ENCODE data around the gene CDC42BPA.
"Not testable (repeated sequence)": the region's sequence is repeated elsewhere in the genome, so short reads cannot be mapped to it uniquely, and the experiment has no call there.

The CDC42BPA gene

GRCh38 chr1:226955857-226956256 is 362.4 kb downstream of the CDC42BPA start:
- not testable (repeated sequence) for DNase-seq

- DNase-seq, result no peak
These were observed 363.5 kb downstream of the CDC42BPA start for GRCh38 chr1:226954777-226955176.

- no peak for DNase-seq
These were observed 364.0 kb downstream of the CDC42BPA start for GRCh38 chr1:226954337-226954736.

- no peak for DNase-seq
These were observed 365.0 kb downstream of the CDC42BPA start for GRCh38 chr1:226953175-226953800.

- DNase-seq, result no peak
These were observed 366.2 kb downstream of the CDC42BPA start for GRCh38 chr1:226952118-226952441.

- no peak for DNase-seq
These were observed 366.8 kb downstream of the CDC42BPA start for GRCh38 chr1:226951286-226952117.

- no peak for DNase-seq
These were observed 367.4 kb downstream of the CDC42BPA start for GRCh38 chr1:226950871-226951270.

- DNase-seq, result no peak
These were observed 368.0 kb downstream of the CDC42BPA start for GRCh38 chr1:226950316-226950715.

- DNase-seq, result no peak
These were observed 368.9 kb downstream of the CDC42BPA start for GRCh38 chr1:226949401-226949800.

- DNase-seq, result no peak
These were observed 369.3 kb downstream of the CDC42BPA start for GRCh38 chr1:226948996-226949395.

- no peak for DNase-seq
These were observed 369.8 kb downstream of the CDC42BPA start for GRCh38 chr1:226948480-226948879.

- DNase-seq, result no peak
These were observed 370.2 kb downstream of the CDC42BPA start for GRCh38 chr1:226948051-226948450.

GRCh38 chr1:226946841-226947240 is 371.5 kb downstream of the CDC42BPA start:
- DNase-seq, result peak; percentile 5

GRCh38 chr1:226946285-226946684 is 372.0 kb downstream of the CDC42BPA start:
- no peak for DNase-seq

- no peak for DNase-seq
These were observed 372.4 kb downstream of the CDC42BPA start for GRCh38 chr1:226945858-226946245.

- peak; percentile 73 for DNase-seq
These were observed 373.0 kb downstream of the CDC42BPA start for GRCh38 chr1:226945106-226945857.

- DNase-seq, result no peak
These were observed 374.4 kb downstream of the CDC42BPA start for GRCh38 chr1:226943927-226944326.

- DNase-seq, result no peak
These were observed 375.1 kb downstream of the CDC42BPA start for GRCh38 chr1:226943156-226943555.

- DNase-seq, result no peak
These were observed 375.9 kb downstream of the CDC42BPA start for GRCh38 chr1:226942392-226942791.

GRCh38 chr1:226940806-226941067 is 377.6 kb downstream of the CDC42BPA start:
- DNase-seq, result no peak

- peak; percentile 97 for DNase-seq
These were observed 378.1 kb downstream of the CDC42BPA start, which contains the start of gene COQ8A for GRCh38 chr1:226940029-226940805. Gene COQ8A (plus strand): TSS chr1:226940294. CDS start chr1:226961386, 21,092 bp downstream.

Data from SHP77 treated with DMSO at 0.1 percent for 48 hours (cell line).